IPS-18c (cell line): ENCODE measurements around the gene KAT2A.

Experiments
- H3K4me3 ChIP-seq: 2 replicates; pipeline ENCODE4 v1.7.0; 2013; ENCODE audit warnings: low read depth, mild to moderate bottlenecking, low read length, moderate library complexity; ENCODE audit not compliant: insufficient read depth
- H3K9me3 ChIP-seq: one replicate; pipeline ENCODE4 v1.6.1; 2013; ENCODE audit warnings: mild to moderate bottlenecking, low read length, moderate library complexity; ENCODE audit not compliant: control insufficient read depth, insufficient read depth

Gene KAT2A

GRCh38 chr17:42081516-42082129 lies 39.5 kb downstream of the KAT2A start:
- H3K4me3 ChIP-seq: no peak overlapping the region
- H3K9me3 ChIP-seq: no peaks in the 10 kb centered on the region

- Histone ChIP-seq H3K4me3 (no peak overlapping the region), H3K9me3 (no peaks in the 10 kb centered on the region)
Observed at GRCh38 chr17:42079541-42079940, 41.6 kb downstream of the KAT2A start.

DNA sequence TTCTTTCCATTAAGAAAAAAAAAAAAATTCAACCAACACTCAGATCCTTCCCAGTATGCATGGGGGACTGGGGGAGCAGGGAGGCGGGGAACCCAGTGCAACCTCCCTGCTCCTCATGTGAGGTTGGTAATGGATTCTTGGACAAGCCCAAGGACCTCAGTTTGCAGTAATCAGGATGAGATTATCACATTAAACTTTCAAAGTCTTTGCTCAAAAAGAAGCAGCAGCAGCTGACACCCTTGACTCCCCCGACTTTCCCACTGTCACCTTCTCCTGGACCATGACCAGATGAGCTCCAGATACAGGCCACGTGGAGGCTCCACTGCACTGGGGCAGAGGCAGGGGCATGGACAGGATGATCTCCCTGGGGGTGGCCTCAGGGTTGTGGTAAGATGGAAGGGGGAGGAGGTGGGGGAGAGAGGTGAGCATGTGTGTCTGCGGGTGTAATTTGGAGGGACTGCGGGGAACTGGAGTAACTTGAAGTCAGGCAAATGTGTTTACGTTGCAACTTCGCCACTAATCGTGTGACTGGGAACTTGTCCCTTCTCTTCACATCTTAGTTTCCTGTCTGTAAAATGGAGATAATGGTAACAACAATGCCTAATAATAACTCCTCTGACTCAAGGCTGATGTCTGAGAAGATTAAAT lies 42.6 kb downstream of the KAT2A start:
- H3K9me3 ChIP-seq: no peaks in the 10 kb centered on the region
- H3K4me3 ChIP-seq: no peak overlapping the region

GRCh38 chr17:42077755-42078154 lies 43.4 kb downstream of the KAT2A start:
- H3K9me3 ChIP-seq: no peaks in the 10 kb centered on the region
- no peak overlapping the region for H3K4me3 ChIP-seq

- no peak overlapping the region for H3K4me3 ChIP-seq
- no peaks in the 10 kb centered on the region for H3K9me3 ChIP-seq
Observed at GRCh38 chr17:42076797-42077559, 44.2 kb downstream of the KAT2A start.

DNA sequence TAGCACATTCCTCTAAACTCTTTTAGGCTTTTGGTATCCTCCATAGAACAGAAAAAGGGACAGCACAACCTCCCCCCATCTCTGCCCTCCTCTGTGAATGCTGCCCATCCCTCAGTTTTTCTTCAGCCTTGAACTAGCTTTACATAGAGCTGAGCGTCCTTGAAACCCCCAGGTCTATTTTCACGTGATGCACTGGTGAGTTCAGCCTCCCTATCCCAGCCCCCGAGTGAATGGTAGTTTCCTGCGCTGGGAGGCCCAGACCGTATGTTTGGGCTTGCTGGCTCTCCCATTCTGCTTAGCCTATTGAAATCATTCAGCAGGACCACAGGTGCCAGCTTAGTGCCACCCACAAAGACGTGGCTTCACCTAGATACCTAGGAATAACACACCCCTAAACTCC lies 45.4 kb downstream of the KAT2A start:
- Histone ChIP-seq H3K9me3 (no peaks in the 10 kb centered on the region), H3K4me3 (no peak overlapping the region)

- H3K4me3 ChIP-seq: peak overlapping the region; percentile 77
Observed at GRCh38 chr17:42072323-42073187, 48.6 kb downstream of the KAT2A start.

DNA sequence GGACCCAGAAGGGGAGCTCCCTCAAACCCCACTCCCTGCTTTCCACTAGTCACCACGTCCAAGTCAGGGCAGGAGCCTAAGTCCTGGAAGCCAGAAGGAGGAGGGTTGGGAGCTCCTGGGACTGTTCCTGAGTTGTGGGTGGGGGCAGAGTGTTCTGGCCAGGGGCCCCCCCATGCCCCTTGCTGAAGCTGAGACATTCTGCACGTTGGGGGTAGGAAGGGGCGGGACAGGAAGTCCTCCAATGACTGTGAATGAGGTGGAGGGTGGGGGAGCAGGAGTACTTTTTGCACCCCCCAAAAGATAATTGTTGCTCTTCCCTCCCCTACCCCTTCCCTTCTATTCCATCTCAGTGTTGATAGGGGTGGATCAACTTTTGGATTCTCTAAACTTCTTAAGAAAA lies 49.4 kb downstream of the KAT2A start:
- H3K4me3 ChIP-seq: peak overlapping the region; percentile 77

More at GRCh38 chr17:42072323-42073187, 48.6 kb downstream of the KAT2A start:
- H3K9me3 ChIP-seq: no peaks in the 10 kb centered on the region

GRCh38 chr17:42068979-42069378 lies 52.2 kb downstream of the KAT2A start:
- Histone ChIP-seq H3K4me3 (no peak overlapping the region), H3K9me3 (no peaks in the 10 kb centered on the region)

More for the DNA sequence above, 49.4 kb downstream of the KAT2A start:
- H3K9me3 ChIP-seq: no peaks in the 10 kb centered on the region

- no peak overlapping the region for H3K4me3 ChIP-seq
- H3K9me3 ChIP-seq: no peaks in the 10 kb centered on the region
Observed at GRCh38 chr17:42067371-42068091, 53.6 kb downstream of the KAT2A start.

- Histone ChIP-seq H3K9me3 (no peaks in the 10 kb centered on the region), H3K4me3 (no peak overlapping the region)
Observed at GRCh38 chr17:42065201-42065600, 56.0 kb downstream of the KAT2A start.
